GM23338 (cell line): ENCODE results near the gene BCAS1. TPM values are rescaled to one million over a fixed set of nuclear protein-coding genes. Genes with fewer than 3 reads are reported as not detected.

Experiments used
- CREB1 ChIP-seq: fragments of 250-450 bp; sonication (Bioruptor Pico); IDR thresholded peaks from 2 replicates; pipeline ENCODE4 v1.5.0; 2020; ENCODE audit warnings: low read depth, mild to moderate bottlenecking, moderate library complexity
- EZH2 ChIP-seq: fragments of 200-600 bp; sonication (generic); IDR thresholded peaks from one replicate; pipeline ENCODE4 v1.8.0; 2017; ENCODE audit warnings: antibody characterized with exemption, mild to moderate bottlenecking, low read depth; ENCODE audit not compliant: unreplicated experiment
- EZH2phosphoT487 ChIP-seq: fragments of 200-600 bp; sonication (generic); IDR thresholded peaks from one replicate; pipeline ENCODE4 v1.8.1; 2018; ENCODE audit warnings: antibody characterized with exemption; ENCODE audit not compliant: unreplicated experiment
- REST ChIP-seq: IDR thresholded peaks from one replicate; pipeline ENCODE4 v1.6.1; 2018; ENCODE audit warnings: antibody characterized with exemption; ENCODE audit not compliant: unreplicated experiment
- STAT1 ChIP-seq: IDR thresholded peaks from one replicate; pipeline ENCODE4 v1.6.1; 2016; ENCODE audit warnings: antibody characterized with exemption; ENCODE audit not compliant: unreplicated experiment
- polyA plus RNA-seq: library from polyadenylated mRNA; unstranded; fragments of >200 nt; fragmentation: Nextera tagmentation; extraction: Ambion mirVana; gene quantifications from 2 replicates; pipeline ENCODE4 v1.2.1, GENCODE V29; 2016
- total RNA-seq: library from RNA; depleted of rRNA; stranded (reverse); fragments of >200 nt; shearing (Covaris generic); gene quantifications from 2 replicates; pipeline ENCODE4 v1.2.3, GENCODE V29; 2014
- TF ChIP-seq, protein P1 (sequence below): fragments of 250-450 bp; sonication (Bioruptor Pico); IDR thresholded peaks from 2 replicates; pipeline ENCODE4 v1.5.0; 2020; ENCODE audit warnings: mild to moderate bottlenecking, moderate library complexity

Gene BCAS1
- total and polyA plus RNA-seq, 2 experiments from 2014 or later = 0.17 to 0.19 TPM

DNA sequence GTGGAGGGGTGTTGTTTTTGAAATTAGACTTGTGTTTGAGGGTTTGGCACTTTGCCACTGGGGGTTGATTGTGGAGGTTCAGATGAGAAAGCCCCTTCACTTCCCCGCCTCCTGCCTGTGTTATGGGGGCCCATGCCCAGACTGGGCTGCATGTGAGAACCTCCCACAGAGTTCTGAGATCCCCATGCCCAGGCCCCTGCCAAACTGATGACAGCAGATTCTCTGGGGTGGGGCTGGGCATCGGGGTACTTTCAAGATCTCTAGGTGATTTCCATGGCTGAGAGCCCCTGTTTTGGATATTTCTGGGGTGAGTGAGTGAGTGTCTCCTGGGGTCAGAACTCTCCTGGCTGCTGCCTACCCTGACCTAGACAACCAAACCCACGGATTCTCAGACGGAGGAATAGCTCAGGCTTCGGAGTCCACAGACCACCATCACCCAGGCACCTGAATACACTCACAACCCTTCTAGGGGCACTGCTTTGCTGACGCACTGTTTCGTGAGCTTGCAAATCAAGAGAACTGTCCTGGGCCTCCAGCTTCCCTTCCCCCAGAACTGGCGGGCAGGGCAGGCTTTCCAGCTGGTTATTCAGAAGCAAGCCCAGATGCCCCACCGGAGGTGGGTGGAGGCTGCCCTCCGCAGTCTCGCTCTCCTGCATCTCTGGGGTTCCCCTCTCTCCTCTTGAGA lies 6.3 kb downstream of the BCAS1 start (continued):
- TF ChIP-seq, protein P1, sequence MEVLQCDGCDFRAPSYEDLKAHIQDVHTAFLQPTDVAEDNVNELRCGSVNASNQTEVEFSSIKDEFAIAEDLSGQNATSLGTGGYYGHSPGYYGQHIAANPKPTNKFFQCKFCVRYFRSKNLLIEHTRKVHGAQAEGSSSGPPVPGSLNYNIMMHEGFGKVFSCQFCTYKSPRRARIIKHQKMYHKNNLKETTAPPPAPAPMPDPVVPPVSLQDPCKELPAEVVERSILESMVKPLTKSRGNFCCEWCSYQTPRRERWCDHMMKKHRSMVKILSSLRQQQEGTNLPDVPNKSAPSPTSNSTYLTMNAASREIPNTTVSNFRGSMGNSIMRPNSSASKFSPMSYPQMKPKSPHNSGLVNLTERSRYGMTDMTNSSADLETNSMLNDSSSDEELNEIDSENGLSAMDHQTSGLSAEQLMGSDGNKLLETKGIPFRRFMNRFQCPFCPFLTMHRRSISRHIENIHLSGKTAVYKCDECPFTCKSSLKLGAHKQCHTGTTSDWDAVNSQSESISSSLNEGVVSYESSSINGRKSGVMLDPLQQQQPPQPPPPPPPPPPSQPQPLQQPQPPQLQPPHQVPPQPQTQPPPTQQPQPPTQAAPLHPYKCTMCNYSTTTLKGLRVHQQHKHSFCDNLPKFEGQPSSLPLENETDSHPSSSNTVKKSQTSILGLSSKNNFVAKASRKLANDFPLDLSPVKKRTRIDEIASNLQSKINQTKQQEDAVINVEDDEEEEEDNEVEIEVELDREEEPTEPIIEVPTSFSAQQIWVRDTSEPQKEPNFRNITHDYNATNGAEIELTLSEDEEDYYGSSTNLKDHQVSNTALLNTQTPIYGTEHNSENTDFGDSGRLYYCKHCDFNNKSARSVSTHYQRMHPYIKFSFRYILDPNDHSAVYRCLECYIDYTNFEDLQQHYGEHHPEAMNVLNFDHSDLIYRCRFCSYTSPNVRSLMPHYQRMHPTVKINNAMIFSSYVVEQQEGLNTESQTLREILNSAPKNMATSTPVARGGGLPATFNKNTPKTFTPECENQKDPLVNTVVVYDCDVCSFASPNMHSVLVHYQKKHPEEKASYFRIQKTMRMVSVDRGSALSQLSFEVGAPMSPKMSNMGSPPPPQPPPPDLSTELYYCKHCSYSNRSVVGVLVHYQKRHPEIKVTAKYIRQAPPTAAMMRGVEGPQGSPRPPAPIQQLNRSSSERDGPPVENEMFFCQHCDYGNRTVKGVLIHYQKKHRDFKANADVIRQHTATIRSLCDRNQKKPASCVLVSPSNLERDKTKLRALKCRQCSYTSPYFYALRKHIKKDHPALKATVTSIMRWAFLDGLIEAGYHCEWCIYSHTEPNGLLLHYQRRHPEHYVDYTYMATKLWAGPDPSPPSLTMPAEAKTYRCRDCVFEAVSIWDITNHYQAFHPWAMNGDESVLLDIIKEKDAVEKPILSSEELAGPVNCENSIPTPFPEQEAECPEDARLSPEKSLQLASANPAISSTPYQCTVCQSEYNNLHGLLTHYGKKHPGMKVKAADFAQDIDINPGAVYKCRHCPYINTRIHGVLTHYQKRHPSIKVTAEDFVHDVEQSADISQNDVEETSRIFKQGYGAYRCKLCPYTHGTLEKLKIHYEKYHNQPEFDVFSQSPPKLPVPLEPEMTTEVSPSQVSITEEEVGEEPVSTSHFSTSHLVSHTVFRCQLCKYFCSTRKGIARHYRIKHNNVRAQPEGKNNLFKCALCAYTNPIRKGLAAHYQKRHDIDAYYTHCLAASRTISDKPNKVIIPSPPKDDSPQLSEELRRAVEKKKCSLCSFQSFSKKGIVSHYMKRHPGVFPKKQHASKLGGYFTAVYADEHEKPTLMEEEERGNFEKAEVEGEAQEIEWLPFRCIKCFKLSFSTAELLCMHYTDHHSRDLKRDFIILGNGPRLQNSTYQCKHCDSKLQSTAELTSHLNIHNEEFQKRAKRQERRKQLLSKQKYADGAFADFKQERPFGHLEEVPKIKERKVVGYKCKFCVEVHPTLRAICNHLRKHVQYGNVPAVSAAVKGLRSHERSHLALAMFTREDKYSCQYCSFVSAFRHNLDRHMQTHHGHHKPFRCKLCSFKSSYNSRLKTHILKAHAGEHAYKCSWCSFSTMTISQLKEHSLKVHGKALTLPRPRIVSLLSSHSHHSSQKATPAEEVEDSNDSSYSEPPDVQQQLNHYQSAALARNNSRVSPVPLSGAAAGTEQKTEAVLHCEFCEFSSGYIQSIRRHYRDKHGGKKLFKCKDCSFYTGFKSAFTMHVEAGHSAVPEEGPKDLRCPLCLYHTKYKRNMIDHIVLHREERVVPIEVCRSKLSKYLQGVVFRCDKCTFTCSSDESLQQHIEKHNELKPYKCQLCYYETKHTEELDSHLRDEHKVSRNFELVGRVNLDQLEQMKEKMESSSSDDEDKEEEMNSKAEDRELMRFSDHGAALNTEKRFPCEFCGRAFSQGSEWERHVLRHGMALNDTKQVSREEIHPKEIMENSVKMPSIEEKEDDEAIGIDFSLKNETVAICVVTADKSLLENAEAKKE (CRISPR knock-in tag) = no peak
- TF ChIP-seq STAT1 (no peak), EZH2phosphoT487 (no peak), CREB1 (CRISPR knock-in tag) (no peak), REST (no peak), EZH2 (no peak)
